ENCODE measurements around the gene C16orf95.

C16orf95 gene

DNA sequence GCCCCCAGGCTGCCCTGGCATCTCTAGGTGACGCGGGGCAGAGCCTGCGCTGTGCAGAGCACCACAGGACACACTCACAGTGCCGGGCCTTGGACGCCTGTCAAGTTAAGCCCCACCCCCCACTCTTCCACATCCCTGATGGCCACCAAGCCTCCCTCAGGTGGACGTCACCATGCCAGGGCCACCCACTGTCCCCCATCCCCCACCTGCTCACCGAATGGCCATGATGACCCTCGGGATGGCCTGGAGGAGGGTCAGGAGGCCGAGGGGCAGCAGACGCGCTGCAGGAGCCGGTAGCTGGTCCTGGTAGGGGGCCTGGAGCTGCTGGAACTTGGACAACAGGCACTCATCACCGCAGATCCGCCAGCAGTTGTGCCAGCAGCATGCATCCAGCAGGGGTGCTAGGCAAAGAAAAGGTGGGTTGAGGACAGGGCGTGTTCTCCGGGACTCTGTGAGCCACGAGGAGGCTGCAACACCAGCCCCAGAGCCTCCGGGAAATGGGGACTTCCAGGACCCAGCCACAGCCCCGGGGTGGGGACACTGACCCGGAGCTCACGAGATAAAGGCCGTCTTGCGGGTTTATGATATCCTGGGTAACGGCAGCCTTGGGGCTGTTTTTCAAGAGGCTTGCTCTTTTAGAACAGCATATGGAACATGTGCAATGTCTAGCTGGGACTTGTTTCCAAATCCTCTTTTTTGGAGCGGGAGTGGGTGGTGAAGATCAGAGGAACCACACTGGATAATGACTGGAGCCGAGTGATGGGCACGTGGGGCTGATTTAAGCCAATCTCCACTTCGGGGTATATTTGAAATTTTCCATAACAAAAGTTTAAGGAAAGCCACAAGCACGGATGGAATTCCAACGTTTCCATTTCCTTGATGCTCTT, 11.4 kb downstream of the C16orf95 start:
- H3K9me3 ChIP-seq (replicated peaks; ENCODE audit: low read length), result peaks cover 4% of the 10 kb centered on the region
- H3K4me2 ChIP-seq (ENCODE audit: low read length), result no peak overlapping the region
- no peak overlapping the region for H3K9ac ChIP-seq (ENCODE audit: low read depth, low read length)
- no peaks in the 10 kb centered on the region for H3K27me3 ChIP-seq (ENCODE audit: control insufficient read depth, insufficient read depth, low read length)
- peaks cover 4% of the 10 kb centered on the region for H3K36me3 ChIP-seq (ENCODE audit: insufficient read depth, low read length)
- no peak overlapping the region for H3K4me3 ChIP-seq (ENCODE audit: low read length)
- H3K4me1 ChIP-seq (ENCODE audit: control insufficient read depth, insufficient read depth, low read length), result no peaks in the 10 kb centered on the region

- Histone ChIP-seq H3K4me2 (ENCODE audit: low read length) (no peak overlapping the region), H3K4me3 (ENCODE audit: low read length) (no peak overlapping the region), H3K36me3 (ENCODE audit: insufficient read depth, low read length) (peaks cover 4% of the 10 kb centered on the region), H3K4me1 (ENCODE audit: control insufficient read depth, insufficient read depth, low read length) (no peaks in the 10 kb centered on the region), H3K9ac (ENCODE audit: low read depth, low read length) (no peak overlapping the region), H3K27me3 (ENCODE audit: control insufficient read depth, insufficient read depth, low read length) (no peaks in the 10 kb centered on the region), H3K9me3 (replicated peaks; ENCODE audit: low read length) (peaks cover 4% of the 10 kb centered on the region)
Measured at GRCh38 chr16:87304951-87305350, 12.2 kb downstream of the C16orf95 start.

GRCh38 chr16:87303962-87304521, 13.2 kb downstream of the C16orf95 start:
- Histone ChIP-seq H3K36me3 (ENCODE audit: insufficient read depth, low read length) (peaks cover 4% of the 10 kb centered on the region), H3K27me3 (ENCODE audit: control insufficient read depth, insufficient read depth, low read length) (no peaks in the 10 kb centered on the region), H3K9ac (ENCODE audit: low read depth, low read length) (no peak overlapping the region), H3K9me3 (replicated peaks; ENCODE audit: low read length) (peaks cover 4% of the 10 kb centered on the region), H3K4me2 (ENCODE audit: low read length) (no peak overlapping the region), H3K4me3 (ENCODE audit: low read length) (no peak overlapping the region), H3K4me1 (ENCODE audit: control insufficient read depth, insufficient read depth, low read length) (no peaks in the 10 kb centered on the region)

DNA sequence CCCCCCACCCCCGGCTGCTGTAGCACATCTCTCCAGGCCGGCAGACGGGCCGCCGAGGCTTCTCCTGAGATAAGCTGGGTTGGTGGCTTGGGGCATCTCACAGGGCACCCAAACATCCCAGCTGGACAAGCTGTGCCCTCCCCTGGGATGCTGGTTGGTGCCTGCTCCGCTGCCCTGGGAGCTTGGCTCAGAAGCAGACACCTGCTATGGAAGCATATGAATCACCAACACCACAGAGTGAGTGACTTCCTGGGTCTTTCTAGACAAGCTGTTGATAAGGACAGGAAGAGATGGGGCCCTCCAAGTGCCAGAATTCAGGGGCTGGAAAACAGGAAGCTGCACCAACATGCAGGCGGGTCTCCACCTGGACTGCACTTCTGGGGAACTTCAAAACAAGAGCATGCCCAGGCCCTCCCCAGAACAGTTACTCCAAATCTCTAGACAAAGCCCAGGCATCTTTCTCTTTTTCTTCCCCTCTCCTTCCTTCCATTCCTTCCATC, 13.7 kb downstream of the C16orf95 start:
- Histone ChIP-seq H3K36me3 (ENCODE audit: insufficient read depth, low read length) (peaks cover under 1% of the 10 kb centered on the region), H3K4me1 (ENCODE audit: control insufficient read depth, insufficient read depth, low read length) (no peaks in the 10 kb centered on the region), H3K9ac (ENCODE audit: low read depth, low read length) (no peak overlapping the region), H3K9me3 (replicated peaks; ENCODE audit: low read length) (no peaks in the 10 kb centered on the region), H3K27me3 (ENCODE audit: control insufficient read depth, insufficient read depth, low read length) (no peaks in the 10 kb centered on the region), H3K4me3 (ENCODE audit: low read length) (no peak overlapping the region), H3K4me2 (ENCODE audit: low read length) (no peak overlapping the region)

DNA sequence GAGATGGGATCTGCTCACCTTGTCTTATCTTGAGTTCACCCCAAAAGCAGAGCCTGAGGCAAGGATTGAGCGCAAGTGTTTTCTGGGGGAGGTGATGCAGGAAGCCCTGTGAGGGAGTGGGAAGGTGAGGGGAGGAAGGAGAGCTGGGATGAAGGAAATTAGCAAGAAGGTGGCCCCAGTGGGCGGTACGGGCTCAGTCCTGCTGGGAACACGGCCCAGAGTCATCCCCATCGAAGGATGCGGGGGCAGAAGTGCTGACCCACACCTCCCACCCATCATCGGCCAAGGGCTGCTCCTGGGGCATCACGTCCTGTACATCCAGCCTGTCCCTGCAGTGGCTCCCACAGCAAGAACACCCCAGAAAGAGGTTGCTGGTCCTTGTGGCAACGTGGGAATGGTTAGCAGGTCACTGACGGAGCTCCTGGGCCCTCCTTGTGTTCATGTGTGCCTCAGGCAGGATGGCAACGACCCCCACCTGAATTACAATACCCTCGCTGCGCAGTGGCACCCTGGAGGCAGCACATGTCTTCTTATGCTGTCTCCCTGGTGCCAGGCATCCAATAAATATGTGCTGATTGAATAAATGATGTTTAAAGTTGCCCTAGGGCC, 18.2 kb downstream of the C16orf95 start:
- Histone ChIP-seq H3K9ac (ENCODE audit: low read depth, low read length) (no peak overlapping the region), H3K4me2 (ENCODE audit: low read length) (no peak overlapping the region), H3K4me3 (ENCODE audit: low read length) (no peak overlapping the region), H3K9me3 (replicated peaks; ENCODE audit: low read length) (no peaks in the 10 kb centered on the region), H3K36me3 (ENCODE audit: insufficient read depth, low read length) (no peaks in the 10 kb centered on the region), H3K27me3 (ENCODE audit: control insufficient read depth, insufficient read depth, low read length) (no peaks in the 10 kb centered on the region), H3K4me1 (ENCODE audit: control insufficient read depth, insufficient read depth, low read length) (no peaks in the 10 kb centered on the region)

DNA sequence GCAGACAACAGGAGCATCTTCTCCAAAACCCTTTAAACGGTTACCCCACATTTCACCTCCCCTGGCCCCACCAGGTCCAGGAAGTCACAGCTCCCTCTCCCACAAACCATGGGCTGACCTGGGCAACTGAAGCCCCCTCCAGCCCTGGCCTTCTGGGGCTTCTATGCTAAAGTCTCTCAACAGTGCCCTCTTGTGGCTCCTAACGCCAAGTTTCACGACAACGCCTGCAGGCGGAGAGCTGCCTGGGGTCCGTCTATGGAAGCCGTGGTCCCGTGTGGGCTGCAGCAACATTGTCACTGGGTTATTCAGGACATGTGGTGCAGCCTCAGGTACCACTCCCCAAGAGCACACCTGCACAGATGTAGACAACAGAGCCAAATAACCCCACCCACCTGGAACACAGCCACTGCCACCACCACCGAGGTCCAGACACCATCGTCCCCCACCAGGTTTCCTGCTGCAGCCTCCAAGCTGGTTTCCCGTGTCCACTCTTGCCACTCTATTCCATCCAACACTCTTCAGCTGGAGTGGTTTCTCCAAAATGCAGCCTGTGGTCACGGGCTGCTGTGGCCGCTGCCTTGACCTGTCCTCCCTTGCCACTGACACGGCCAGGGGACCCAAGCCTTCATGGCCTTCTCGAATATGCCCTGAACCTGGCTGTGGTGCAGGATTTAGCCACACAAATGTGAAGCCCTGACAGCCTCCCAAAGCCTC, 19.1 kb downstream of the C16orf95 start:
- H3K9me3 ChIP-seq (replicated peaks; ENCODE audit: low read length), result no peaks in the 10 kb centered on the region
- H3K4me1 ChIP-seq (ENCODE audit: control insufficient read depth, insufficient read depth, low read length), result no peaks in the 10 kb centered on the region
- no peak overlapping the region for H3K4me2 ChIP-seq (ENCODE audit: low read length)
- no peak overlapping the region for H3K9ac ChIP-seq (ENCODE audit: low read depth, low read length)
- no peak overlapping the region for H3K4me3 ChIP-seq (ENCODE audit: low read length)
- H3K36me3 ChIP-seq (ENCODE audit: insufficient read depth, low read length), result no peaks in the 10 kb centered on the region
- no peaks in the 10 kb centered on the region for H3K27me3 ChIP-seq (ENCODE audit: control insufficient read depth, insufficient read depth, low read length)

DNA sequence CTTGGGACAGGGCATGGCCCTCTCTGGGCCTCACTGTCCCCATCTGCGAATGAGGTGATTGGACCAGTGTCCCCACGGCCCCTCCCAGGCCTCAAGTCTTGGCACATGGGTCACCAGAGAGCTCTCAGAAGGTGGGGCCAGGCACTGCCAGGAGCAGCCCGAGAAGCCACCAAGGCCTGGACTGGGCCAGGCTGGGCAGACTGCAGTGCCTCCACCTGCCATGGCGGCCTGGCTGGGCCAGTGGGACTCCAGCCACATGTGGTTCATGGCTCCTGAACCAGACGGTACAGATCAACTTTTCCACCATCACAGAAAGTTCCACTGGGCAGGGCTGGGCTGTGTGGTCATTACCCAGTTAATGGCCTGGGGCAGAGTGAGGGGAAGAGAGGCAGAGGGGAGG, 19.8 kb downstream of the C16orf95 start:
- Histone ChIP-seq H3K9ac (ENCODE audit: low read depth, low read length) (no peak overlapping the region), H3K4me2 (ENCODE audit: low read length) (no peak overlapping the region), H3K27me3 (ENCODE audit: control insufficient read depth, insufficient read depth, low read length) (no peaks in the 10 kb centered on the region), H3K4me1 (ENCODE audit: control insufficient read depth, insufficient read depth, low read length) (no peaks in the 10 kb centered on the region), H3K36me3 (ENCODE audit: insufficient read depth, low read length) (no peaks in the 10 kb centered on the region), H3K9me3 (replicated peaks; ENCODE audit: low read length) (no peaks in the 10 kb centered on the region), H3K4me3 (ENCODE audit: low read length) (no peak overlapping the region)

DNA sequence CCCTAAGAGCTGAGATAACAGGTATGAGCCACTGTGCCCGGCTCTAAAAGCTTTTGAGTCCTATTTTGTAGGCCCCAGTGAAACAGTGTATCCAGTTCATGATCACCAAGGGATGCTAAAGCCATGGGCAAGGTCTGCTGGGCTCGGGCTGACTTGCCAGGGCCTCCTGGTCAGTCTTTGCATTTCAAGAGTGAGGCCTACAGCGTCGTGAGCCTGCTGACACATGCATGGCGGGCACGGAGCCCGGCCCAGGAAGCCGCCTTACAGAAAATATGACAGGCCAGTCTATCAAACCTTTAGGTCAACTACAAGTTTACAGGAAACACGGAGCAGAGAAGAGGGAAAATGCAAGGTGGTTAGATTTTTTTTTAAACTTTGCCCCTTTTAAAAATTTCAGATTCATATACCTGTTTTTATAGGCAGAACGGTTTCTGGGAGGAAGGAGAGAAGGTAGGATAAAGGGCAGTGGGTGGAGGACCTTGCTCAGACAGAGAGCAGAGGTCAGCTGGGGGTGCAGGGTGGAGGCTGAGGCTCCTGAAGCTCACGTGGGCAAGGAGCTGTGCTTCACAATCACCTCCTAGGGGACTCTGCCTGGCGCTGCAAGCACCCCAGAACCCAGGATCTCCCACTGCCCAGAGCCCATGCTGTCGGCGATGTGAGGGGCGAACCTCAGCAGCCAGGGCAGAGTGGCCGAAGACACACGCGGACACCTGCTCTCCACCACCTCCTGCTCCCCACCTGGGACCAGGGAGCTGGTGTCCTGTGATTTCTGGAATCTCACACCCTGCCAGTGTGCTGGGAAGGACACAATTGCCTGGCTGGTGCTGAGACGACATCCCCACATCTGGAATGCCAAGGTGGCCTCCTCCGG, 21.3 kb downstream of the C16orf95 start:
- Histone ChIP-seq H3K36me3 (ENCODE audit: insufficient read depth, low read length) (no peaks in the 10 kb centered on the region), H3K27me3 (ENCODE audit: control insufficient read depth, insufficient read depth, low read length) (no peaks in the 10 kb centered on the region), H3K4me1 (ENCODE audit: control insufficient read depth, insufficient read depth, low read length) (no peaks in the 10 kb centered on the region), H3K9ac (ENCODE audit: low read depth, low read length) (no peak overlapping the region), H3K4me2 (ENCODE audit: low read length) (no peak overlapping the region), H3K9me3 (replicated peaks; ENCODE audit: low read length) (no peaks in the 10 kb centered on the region), H3K4me3 (ENCODE audit: low read length) (no peak overlapping the region)

DNA sequence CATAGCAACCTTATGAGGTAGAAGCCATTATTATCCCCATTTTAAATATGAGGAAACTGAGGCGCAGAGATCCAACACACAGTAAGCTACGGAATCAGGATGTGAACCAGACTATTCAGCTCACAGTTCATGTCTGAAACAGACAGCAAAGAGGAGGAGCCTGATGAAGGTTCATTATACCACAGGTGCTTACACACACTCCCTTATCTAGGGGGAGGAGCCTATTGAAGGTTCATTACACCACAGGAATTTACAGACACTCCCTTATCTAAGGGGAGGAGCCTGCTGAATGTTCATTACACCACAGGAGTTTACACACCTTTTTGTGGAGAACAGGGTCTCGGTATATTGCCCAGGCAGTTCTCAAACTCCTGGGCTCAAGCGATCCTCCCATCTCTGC, 21.9 kb downstream of the C16orf95 start:
- Histone ChIP-seq H3K9me3 (replicated peaks; ENCODE audit: low read length) (no peaks in the 10 kb centered on the region), H3K9ac (ENCODE audit: low read depth, low read length) (no peak overlapping the region), H3K4me3 (ENCODE audit: low read length) (no peak overlapping the region), H3K27me3 (ENCODE audit: control insufficient read depth, insufficient read depth, low read length) (no peaks in the 10 kb centered on the region), H3K4me2 (ENCODE audit: low read length) (no peak overlapping the region), H3K36me3 (ENCODE audit: insufficient read depth, low read length) (no peaks in the 10 kb centered on the region), H3K4me1 (ENCODE audit: control insufficient read depth, insufficient read depth, low read length) (no peaks in the 10 kb centered on the region)

DNA sequence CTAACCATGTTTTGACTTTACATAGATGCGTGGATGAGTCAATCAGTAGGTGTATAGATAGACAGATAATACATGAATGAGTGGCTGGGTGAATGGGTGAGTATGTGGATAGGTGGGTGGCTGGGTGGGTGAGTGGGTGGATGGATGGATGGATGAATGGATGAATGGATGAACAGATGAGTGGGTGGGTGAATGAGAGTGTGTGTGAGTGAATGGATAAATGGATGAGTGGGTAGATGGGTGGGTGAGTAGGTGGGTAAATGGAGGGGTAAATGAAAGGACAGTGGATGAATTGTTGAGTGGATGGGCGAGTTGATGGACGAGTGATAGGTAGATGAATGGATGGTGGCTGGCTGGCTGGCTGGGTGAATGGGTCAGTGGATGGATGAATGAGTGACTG, 23.2 kb downstream of the C16orf95 start:
- H3K4me2 ChIP-seq (ENCODE audit: low read length), result no peak overlapping the region
- no peaks in the 10 kb centered on the region for H3K9me3 ChIP-seq (replicated peaks; ENCODE audit: low read length)
- H3K9ac ChIP-seq (ENCODE audit: low read depth, low read length), result no peak overlapping the region
- no peaks in the 10 kb centered on the region for H3K4me1 ChIP-seq (ENCODE audit: control insufficient read depth, insufficient read depth, low read length)
- no peak overlapping the region for H3K4me3 ChIP-seq (ENCODE audit: low read length)
- H3K36me3 ChIP-seq (ENCODE audit: insufficient read depth, low read length), result no peaks in the 10 kb centered on the region
- H3K27me3 ChIP-seq (ENCODE audit: control insufficient read depth, insufficient read depth, low read length), result no peaks in the 10 kb centered on the region

Data from skeletal muscle satellite cell (primary cell).